Upper lobe of left lung (tissue), 6 donors: Measurements from ENCODE around the gene CDC23. TPM values are rescaled to one million over a fixed set of nuclear protein-coding genes. Genes with fewer than 3 reads are reported as not detected.

ENCODE experiments used
- ATAC-seq, 2 donors: fragments of 200-7000 bp; cut with Tn5 transposase; one replicate each; pipeline ENCODE4 v1.9.1; 2022; ENCODE audit warnings: mild to moderate bottlenecking in 2 of 2, moderate library complexity in 2 of 2; ENCODE audit not compliant: low FRiP score in 2 of 2
- DNase-seq, 2 donors: peaks; one replicate each; pipeline ENCODE4 v3.0.0-alpha.2; 2019 to 2020
- H3K27ac ChIP-seq, 4 donors: fragments of 200-600 bp; sonication (generic); one replicate each; pipeline ENCODE4 v1.5.1; 2016 to 2019
- H3K27me3 ChIP-seq, 4 donors: fragments of 200-600 bp; sonication (generic); one replicate each; pipeline ENCODE4 v1.5.1; 2017 to 2019
- H3K36me3 ChIP-seq, 4 donors: fragments of 200-600 bp; sonication (generic); one replicate each; pipeline ENCODE4 v1.5.1; 2016 to 2019
- H3K4me1 ChIP-seq, 4 donors: fragments of 200-600 bp; sonication (generic); one replicate each; pipeline ENCODE4 v1.5.1; 2018 to 2019
- H3K4me3 ChIP-seq, 4 donors: fragments of 200-600 bp; sonication (generic); one replicate each; pipeline ENCODE4 v1.5.1; 2017 to 2019; ENCODE audit warnings: mild to moderate bottlenecking in 2 of 4, moderate library complexity in 1 of 4
- H3K9me3 ChIP-seq, 4 donors: fragments of 200-600 bp; sonication (generic); one replicate each; pipeline ENCODE4 v1.5.1; 2018 to 2019
- CTCF ChIP-seq, 6 experiments: fragments of 450-650 bp in 4 of 6; fragments of 200-600 bp in 2 of 6; sonication (generic) in 2 of 6; IDR thresholded peaks; one replicate each; pipeline ENCODE4 v1.5.1; 2016 to 2019; ENCODE audit warnings: antibody characterized with exemption in 6 of 6
- EP300 ChIP-seq, 4 donors: sonication (generic); formaldehyde crosslinking; IDR thresholded peaks; one replicate each; pipeline ENCODE4 v1.5.1; 2017; ENCODE audit warnings: antibody characterized with exemption in 4 of 4, control low read depth in 2 of 4
- POLR2A ChIP-seq, 4 donors: fragments of 450-650 bp; IDR thresholded peaks; one replicate each; pipeline ENCODE4 v1.5.1; 2016 to 2017; ENCODE audit warnings: antibody characterized with exemption in 4 of 4, mild to moderate bottlenecking in 2 of 4
- POLR2AphosphoS5 ChIP-seq, 2 donors: sonication (generic); formaldehyde crosslinking; IDR thresholded peaks; one replicate each; pipeline ENCODE4 v1.5.1; 2017; ENCODE audit warnings: antibody characterized with exemption in 2 of 2
- WGBS, 2 donors: methylation state at CpG; one replicate each; pipeline ENCODE4 v1.1.5; 2017 to 2018; 5-methylcytosine and 5-hydroxymethylcytosine counted together
- total RNA-seq, 6 donors: library from RNA; depleted of rRNA in 4 of 6; stranded (reverse); fragments of >200 nt in 4 of 6; gene quantifications; one replicate each; pipeline versions ENCODE4 v1.1.0 to v1.2.1, GENCODE V29; 2016 to 2021
- donor health status: DM: no; HTN: no; CAD: no; lungs with moderate emphysema.
- donor health status: DM: no; HTN: yes; CAD: no; lungs with severe emphysema.

The CDC23 gene
- total RNA-seq, 6 donors from 2014 or later = 8.4 to 23.2 (median 17.3) TPM

- Histone ChIP-seq H3K9me3 (no peaks in the 10 kb centered on the region), H3K36me3 (no peaks in the 10 kb centered on the region), H3K4me3 (no peak overlapping the region), H3K4me1 (peaks cover 9 to 13% (median 11%) of the 10 kb centered on the region in 4 donors), H3K27me3 (peaks cover 0 to 6% (median 0%) of the 10 kb centered on the region in 4 donors), H3K27ac (no peak overlapping the region)
- no peak for DNase-seq
- TF ChIP-seq EP300 (IDR thresholded peaks at IDR 0.05) (no peak), CTCF (IDR thresholded peaks at IDR 0.05) (no peak), POLR2A (IDR thresholded peaks at IDR 0.05) (no peak), POLR2AphosphoS5 (IDR thresholded peaks at IDR 0.05) (no peak)
- no peak for ATAC-seq
- 52 to 54% methylated on average over 3 of the region's 3 CpGs for WGBS, 2 donors
These were observed 27.7 kb upstream of the CDC23 start for GRCh38 chr5:138240650-138241385.

GRCh38 chr5:138238034-138238433, 24.9 kb upstream of the CDC23 start:
- DNase-seq (no peak), ATAC-seq (no peak)
- H3K9me3 ChIP-seq = no peaks in the 10 kb centered on the region
- H3K4me3 ChIP-seq = no peak overlapping the region
- H3K4me1 ChIP-seq = peaks cover 9 to 13% (median 11%) of the 10 kb centered on the region in 4 donors
- no peak for TF ChIP-seq POLR2A (IDR thresholded peaks at IDR 0.05)
- TF ChIP-seq EP300 (IDR thresholded peaks at IDR 0.05) = no peak
- TF ChIP-seq CTCF (IDR thresholded peaks at IDR 0.05) = no peak
- no peak for TF ChIP-seq POLR2AphosphoS5 (IDR thresholded peaks at IDR 0.05)
- WGBS, 2 donors = 83 to 100% methylated on average over 1 of the region's 1 CpG
- no peak overlapping the region for H3K27ac ChIP-seq
- peaks cover 0 to 6% (median 0%) of the 10 kb centered on the region in 4 donors for H3K27me3 ChIP-seq
- no peaks in the 10 kb centered on the region for H3K36me3 ChIP-seq

- H3K4me1 ChIP-seq = no peaks in the 10 kb centered on the region
- no peaks in the 10 kb centered on the region for H3K36me3 ChIP-seq
- H3K27ac ChIP-seq = no peak overlapping the region
- WGBS, 2 donors = 78 to 86% methylated on average over 2 of the region's 2 CpGs
- H3K4me3 ChIP-seq = no peak overlapping the region
- ATAC-seq (no peak), DNase-seq (no peak)
- H3K9me3 ChIP-seq = no peaks in the 10 kb centered on the region
- TF ChIP-seq CTCF (IDR thresholded peaks at IDR 0.05) = no peak
- no peak for TF ChIP-seq POLR2A (IDR thresholded peaks at IDR 0.05)
- TF ChIP-seq POLR2AphosphoS5 (IDR thresholded peaks at IDR 0.05) = no peak
- TF ChIP-seq EP300 (IDR thresholded peaks at IDR 0.05) = no peak
- no peaks in the 10 kb centered on the region for H3K27me3 ChIP-seq
These were observed 21.5 kb upstream of the CDC23 start for GRCh38 chr5:138234651-138235050.

DNA sequence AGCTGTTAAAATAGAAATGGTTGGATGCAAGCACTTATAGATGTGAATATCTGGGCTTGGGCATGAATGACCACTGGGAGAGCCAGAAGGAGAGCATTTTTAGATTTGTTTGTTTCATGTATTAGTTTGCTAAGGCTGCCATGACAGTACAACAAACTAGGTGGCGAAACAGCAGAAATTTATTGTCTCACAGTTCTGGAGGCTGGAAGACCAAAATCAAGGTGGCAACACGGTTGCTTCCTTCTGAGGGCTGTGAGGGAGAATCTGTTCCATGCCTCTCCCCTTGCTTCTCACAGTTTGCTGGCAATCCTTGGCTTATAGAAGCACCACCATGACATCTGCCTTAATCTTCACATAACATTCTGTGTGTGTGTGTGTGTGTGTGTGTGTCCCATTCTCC, 20.2 kb upstream of the CDC23 start:
- Histone ChIP-seq H3K9me3 (no peaks in the 10 kb centered on the region), H3K27ac (no peak overlapping the region), H3K4me3 (no peak overlapping the region), H3K4me1 (no peaks in the 10 kb centered on the region), H3K27me3 (no peaks in the 10 kb centered on the region), H3K36me3 (no peaks in the 10 kb centered on the region)
- no peak for TF ChIP-seq POLR2A (IDR thresholded peaks at IDR 0.05)
- no peak for TF ChIP-seq POLR2AphosphoS5 (IDR thresholded peaks at IDR 0.05)
- TF ChIP-seq CTCF (IDR thresholded peaks at IDR 0.05) = no peak
- no peak for TF ChIP-seq EP300 (IDR thresholded peaks at IDR 0.05)
- WGBS, 2 donors = 68 to 76% methylated on average over 2 of the region's 2 CpGs
- DNase-seq (no peak), ATAC-seq (no peak)
